Cortex of kidney (tissue), 1 donor: ENCODE data around the gene TACR3.
"Not testable (repeated sequence)": the region's sequence is repeated elsewhere in the genome, so short reads cannot be mapped to it uniquely, and the experiment has no call there.

Experiments used
- DNase-seq: peaks from one replicate; lab custom pipeline; 2025; lab: John Stamatoyannopoulos, UW

TACR3 gene

DNA sequence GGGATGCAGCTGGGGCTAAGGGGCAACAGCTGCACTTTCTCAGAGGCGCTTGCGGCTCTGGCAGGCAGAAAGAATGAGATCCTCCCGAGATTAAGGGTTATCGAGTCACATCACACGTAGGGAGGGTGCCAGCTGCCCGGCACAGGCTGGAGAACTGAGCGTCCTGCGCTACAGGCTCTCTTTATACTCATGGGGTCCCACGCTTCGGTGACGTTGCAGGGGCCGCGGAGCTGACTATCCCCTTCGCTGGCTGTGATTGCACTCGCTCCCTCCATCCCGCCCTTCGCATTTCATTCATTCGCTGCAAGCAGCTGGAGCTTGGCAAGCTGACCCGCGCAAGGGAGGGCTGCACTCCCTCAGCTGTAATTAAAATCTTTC, at the start of gene TACR3:
TACR3 (minus strand) TSS at position 156 of the 378 bp plus-strand sequence. CDS start 310 bp downstream, outside the sequence.
- no peak for DNase-seq

GRCh38 chr4:103757631-103758030, 37.8 kb upstream of the TACR3 start:
- DNase-seq, result no peak

DNA sequence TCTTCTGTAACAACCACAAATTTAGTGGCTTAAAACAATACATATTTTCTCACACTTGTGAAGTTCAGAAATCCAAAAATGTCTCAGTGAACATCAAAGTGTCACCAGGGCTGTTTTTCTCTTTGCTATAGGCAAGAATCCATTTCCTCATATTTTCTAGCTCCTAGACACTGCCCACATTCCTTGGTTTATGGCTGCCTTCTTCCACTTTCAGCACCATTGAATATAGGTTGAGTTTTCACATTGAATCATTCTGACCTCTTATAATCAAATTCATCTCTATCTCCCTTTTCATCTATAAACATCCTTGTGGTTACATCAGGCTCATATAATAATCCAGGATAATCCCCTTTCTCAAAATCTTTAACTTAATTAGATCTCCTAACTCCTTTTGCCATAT, 37.0 kb upstream of the TACR3 start:
- DNase-seq, result no peak

- DNase-seq, result no peak
Measured at GRCh38 chr4:103754844-103755243, 35.1 kb upstream of the TACR3 start.

DNA sequence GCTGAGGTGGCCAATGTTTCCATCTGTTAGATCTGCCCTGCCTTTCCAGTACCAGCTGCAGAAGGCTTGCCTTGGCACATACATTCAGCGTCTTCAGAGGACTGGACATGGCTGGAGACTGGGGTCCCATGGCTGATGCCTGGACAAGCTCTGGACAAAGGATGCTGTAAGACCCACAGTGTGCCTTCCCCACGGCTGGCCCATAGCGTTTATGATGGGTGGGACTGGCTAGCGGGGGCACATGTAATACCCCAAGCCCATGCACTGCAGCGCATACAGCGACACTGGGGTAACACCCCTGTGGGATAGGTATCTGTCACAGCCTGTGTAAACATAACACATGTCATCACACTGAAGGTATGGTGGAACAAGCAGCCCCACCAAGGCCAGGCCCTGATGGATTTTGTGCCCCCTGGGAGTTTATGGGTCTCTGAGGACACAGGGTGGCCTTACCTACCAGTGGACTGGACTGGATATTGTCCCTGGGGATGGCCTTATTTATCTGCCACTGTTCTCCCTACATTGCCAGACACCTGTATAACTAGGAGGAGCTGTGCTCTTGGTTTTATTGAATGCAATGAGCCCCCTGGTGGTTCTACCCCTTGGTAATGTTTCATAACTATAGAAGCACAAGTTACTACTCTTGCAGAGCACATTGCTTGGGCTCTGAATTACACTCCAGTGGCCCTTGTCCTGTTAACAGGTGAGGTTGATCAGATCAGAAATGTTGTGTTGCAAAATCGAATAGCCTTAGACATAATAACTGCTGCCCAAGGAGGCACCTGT, 34.3 kb upstream of the TACR3 start:
- DNase-seq, result no peak

- DNase-seq, result not testable (repeated sequence)
Measured at GRCh38 chr4:103723150-103723549, 3.4 kb upstream of the TACR3 start.

DNA sequence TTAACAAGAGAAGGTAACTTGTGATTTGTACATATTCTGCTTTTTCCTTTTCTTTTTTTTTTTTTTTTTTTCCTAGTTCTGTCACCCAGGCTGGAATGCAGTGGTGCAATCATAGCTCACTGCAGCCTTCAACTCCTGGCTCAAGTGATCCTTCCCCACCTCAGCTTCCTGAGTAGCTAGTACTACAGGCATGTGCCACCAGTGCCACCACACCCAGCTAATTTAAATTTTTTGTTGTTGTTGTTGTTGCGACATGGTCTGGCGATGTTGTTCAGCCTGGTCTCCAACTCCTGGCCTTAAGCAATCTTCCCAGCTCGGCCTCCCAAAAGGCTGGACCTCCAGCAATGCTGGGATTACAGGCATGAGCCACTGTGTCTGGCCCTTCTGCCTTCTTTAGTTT, 1.5 kb upstream of the TACR3 start:
- no peak for DNase-seq

- DNase-seq, result no peak
Measured at GRCh38 chr4:103720661-103721060, 876 bp upstream of the TACR3 start.

GRCh38 chr4:103719105-103719829, 518 bp downstream of the TACR3 start:
- no peak for DNase-seq

GRCh38 chr4:103692615-103693014, 27.2 kb downstream of the TACR3 start:
- no peak for DNase-seq

- no peak for DNase-seq
Measured at GRCh38 chr4:103673983-103674382, 45.8 kb downstream of the TACR3 start.

GRCh38 chr4:103666764-103667163, 53.0 kb downstream of the TACR3 start:
- not testable (repeated sequence) for DNase-seq

DNA sequence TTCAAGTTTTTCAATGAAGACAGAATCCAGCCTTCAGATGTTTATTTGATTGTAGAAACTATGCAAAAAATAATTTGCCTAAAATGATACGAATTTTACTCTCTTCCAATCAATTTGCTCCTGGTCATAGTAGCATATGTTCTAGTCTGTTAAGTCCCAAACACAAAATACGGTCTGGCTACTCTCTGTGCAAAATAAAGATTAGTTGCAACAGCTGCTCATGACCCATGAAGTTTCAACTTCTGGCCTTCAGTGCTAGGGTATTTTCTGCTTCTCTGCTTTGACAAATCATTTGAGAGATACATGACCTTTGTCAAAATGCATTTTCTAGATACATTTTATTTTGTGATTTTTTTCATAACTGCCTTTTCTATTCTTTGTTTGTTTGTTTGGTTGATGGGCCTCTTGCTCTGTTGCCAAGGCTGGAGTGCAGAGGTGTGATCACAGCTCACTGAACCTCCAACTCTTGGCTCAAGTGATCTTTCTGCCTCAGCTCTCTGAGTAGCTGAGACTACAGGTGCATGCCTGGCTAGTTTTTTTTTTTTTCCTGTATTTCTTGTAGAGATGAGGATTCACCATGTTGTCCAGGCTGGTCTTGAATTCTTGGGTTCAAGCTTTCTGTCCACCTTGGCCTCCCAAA, 55.2 kb downstream of the TACR3 start:
- no peak for DNase-seq

DNA sequence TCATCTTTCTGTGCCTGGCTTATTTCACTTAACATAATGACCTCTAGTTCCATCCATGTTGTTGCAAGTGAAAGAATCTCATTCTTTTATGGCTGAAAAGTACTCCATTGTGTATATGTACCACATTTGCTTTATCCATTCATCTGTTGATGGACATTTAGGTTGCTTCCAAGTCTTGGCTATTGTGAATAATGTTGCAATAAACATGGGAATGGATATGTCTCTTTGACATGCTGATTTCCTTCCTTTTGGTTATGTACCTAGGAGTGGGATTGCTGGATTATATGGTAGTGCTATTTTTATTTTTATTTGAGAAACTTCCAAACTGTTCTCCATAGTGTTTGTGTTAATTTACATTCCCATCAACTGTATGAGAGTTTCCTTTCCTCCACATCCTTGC, 71.2 kb downstream of the TACR3 start:
- DNase-seq, result no peak

- DNase-seq, result no peak
Measured at GRCh38 chr4:103645991-103646390, 73.8 kb downstream of the TACR3 start.

- no peak for DNase-seq
Measured at GRCh38 chr4:103634236-103634635, 85.5 kb downstream of the TACR3 start.

DNA sequence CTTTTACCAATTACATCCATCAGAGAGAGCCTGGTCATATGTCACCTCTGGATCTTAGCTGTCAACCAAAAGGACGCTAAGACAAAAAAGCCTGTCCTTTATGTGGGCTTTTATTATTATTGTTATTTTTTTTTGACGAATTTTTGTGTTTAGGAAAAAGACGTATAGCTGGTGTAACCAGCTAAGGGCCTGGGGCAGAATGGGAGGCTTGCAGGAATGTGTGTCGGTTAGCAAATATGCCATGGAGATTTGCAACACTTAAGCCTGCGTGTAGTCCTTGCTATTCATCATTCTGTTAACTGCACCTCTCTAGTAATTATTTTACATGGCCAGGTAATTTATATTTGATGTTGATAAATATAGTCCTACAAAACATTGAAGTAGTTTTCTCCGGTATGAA, 93.5 kb downstream of the TACR3 start:
- no peak for DNase-seq

DNA sequence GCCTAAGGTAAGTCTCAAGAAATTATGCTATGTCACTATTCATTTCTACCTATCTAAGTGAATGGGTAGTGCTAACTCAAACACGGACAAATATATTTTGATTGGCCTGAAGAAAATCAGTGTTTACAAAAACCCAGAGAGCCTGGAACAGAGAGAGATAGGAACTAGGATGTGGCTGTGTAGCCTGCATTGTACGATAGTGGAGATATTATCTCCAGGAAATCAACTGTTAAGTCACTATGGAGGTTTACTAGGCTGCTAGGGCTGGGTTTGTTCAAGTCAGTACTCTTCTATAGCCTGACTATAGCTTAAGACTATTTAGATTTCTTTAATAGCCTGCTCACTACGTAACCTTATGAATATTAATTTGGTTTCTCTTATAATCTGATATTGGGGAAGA, 127.9 kb downstream of the TACR3 start:
- DNase-seq, result no peak

DNA sequence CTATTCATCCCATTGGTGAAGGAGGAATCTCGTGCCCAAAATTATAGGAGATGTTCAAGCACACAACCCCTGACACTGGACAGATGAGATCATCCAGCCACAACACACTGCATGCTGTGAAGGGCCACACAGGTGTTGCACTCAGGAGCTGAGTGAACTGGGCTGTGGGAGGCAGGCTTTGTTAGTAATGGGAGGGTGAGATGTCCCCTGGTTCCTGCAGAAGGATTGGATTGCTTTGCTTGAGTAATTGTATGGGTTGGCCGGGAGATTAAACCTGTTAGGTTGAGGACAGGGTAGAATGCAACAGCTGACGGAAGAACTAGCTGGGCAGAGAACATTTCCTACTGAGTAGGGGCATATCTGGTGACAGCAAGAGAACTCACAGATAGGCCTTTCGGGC, 152.2 kb downstream of the TACR3 start:
- DNase-seq, result no peak

GRCh38 chr4:103559178-103559577, 160.6 kb downstream of the TACR3 start:
- DNase-seq, result not testable (repeated sequence)
